Measurements from ENCODE around the gene PANX3. TPM values are rescaled to one million over a fixed set of nuclear protein-coding genes. Genes with fewer than 3 reads are reported as not detected.

The PANX3 gene
- polyA plus RNA-seq, 1 donor: not detected

DNA sequence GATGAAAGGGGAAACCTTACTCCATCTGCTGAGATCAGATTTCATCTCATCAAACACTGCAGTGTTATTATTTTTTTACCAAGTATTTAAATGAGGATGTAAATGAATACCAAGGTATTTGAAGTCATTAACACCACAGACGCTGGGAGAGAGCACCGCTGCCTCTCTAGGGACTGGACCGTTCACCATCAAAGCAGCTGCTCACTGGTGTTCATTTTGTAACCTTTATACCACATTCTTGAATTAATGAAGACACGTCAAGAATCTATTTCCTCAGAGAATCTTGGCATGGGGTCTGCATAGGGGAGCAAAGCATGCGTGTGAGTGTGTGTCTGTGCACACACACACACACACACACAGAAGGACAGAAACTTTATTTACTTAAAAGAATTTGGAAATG is 46.7 kb downstream of the PANX3 start:
- no peak for DNase-seq (ENCODE audit: low read depth)

DNA sequence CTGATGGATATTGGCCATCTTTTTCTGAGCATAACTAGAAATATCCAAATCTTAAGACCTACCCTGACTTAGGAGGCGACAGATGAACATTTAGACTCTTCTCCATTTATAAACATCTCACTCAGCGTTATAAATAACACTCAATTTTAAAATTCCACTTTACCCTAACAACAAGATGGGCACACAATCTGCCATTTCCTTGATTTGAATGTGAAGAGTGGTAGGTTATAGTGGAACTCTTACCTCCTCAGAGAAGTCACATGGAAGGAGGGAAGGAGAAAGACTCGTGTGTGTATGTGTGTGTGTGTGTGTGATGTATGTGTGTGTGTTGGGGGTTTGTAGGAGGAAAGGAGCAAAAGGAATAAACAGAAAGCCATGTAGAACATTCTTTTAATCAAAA is 47.3 kb downstream of the PANX3 start:
- no peak for DNase-seq (ENCODE audit: low read depth)

DNA sequence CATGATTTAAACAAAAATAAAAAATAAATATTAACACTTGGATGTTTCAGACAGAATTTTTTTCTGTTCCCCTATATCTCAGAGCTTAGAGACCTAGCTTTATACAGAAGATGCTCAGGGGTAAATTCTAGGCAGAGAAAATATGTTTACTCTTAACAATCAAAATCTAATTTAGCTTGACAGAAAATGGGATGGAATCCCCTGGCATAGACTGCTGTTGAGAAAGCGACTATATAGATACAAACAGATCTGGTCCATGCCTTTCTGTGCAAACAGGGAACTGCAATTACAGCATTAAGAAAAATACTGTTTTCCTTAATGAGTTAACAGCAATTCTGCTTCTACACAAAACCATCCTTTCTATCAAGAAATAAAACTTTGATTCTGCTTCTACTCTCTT is 47.8 kb downstream of the PANX3 start:
- DNase-seq (ENCODE audit: low read depth): no peak

DNA sequence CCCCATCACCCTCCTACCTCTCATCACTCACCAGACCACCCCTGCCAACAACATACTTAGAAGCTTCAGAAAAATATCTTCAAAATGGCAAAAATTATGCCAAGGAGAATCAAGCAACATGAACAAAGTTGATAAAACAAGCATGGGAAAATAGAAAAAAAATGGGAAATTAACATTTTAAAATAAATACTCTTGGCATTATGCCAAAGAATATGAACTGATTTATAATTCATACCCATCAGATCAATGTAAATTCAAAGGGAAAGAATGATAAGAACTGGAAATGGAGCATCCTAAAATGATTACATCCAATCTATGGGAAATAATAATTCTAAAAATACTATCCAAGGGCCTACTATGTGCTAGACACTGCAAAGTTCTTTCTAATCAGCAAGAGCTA is 50.3 kb downstream of the PANX3 start:
- no peak for DNase-seq (ENCODE audit: low read depth)

DNA sequence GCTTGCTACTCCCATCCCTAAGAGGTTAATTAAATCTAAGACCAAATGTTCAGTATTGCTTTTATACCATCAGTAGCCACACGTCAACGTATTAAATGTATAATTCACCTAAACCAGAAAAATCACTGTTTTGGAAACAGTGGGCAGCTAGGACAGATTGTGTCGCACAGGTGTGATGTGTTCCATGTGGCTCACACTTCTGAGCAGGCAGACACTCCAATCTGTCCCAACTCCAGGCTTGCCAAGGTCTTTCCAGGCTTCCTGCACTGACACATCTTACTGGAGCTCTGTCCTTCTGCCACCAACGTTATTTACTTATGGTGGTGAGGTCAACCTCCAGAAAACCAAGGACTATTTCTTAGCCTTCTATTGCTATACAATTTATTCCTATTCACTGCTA is 50.9 kb downstream of the PANX3 start:
- no peak for DNase-seq (ENCODE audit: low read depth)

DNA sequence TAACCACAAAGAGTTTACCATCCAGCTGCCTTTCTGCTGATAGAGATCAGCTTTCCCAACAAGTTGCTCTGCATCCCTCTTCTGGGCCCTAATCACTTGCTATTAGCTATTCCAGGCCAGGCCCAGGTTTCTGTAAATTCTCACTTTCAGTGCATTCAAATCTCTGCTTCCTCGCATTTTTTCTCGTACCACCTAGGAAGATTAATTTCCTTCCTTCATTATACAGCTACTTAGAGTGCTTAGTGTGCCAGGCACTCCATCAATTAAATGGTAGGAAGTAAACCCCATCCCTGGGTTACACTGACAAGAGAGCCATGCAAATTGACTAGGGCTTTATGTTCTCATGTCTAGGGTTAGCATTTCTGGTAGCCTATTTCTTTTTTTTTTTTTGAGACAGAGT is 52.6 kb downstream of the PANX3 start:
- DNase-seq (ENCODE audit: low read depth): no peak

DNA sequence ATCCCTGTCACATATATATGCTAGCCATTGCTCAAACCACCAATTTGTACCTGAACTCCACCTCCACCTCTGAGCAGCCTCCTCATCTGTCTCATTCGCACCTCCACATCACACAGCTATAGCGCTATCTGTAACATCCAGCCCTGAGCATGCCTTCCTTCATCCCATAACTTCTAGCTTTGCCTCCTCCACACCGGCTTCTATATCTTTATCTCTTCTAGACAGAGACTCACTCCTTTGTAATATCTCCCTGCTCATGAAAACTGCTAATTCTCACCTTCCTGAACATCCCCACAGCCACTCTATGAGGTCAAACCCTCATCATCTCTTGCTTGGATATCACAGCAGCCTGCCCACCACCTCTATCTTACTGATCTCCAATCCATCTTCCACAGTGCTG is 56.4 kb downstream of the PANX3 start:
- DNase-seq (ENCODE audit: low read depth): no peak

DNA sequence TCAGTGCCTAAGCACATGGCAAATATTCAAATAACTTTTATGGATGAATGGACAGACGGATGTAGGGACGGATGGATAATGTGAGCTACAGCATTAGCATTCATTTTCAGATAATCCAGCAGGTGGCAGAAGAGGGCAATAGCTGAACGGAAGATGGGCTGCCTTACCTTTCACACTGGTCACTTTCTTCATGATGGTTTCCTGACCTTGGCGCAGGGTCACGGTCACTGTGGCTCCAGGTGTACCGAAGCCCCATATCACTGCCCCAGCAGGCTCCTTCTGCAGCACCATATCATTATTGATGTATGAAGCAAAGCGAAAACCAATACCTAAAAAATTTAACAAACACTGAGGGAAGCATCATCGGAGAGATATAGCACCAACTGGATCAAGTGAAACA is 58.0 kb downstream of the PANX3 start:
- DNase-seq (ENCODE audit: low read depth): peak; percentile 28

Other genes starting within 250 kb of the PANX3 start
- not detected for gene OR8B2, start 226.9 kb upstream of the PANX3 start, polyA plus RNA-seq (ENCODE audit: insufficient read length)
- gene OR8B3, start 212.4 kb upstream of the PANX3 start, polyA plus RNA-seq (ENCODE audit: insufficient read length): not detected
- gene OR8B4, start 186.6 kb upstream of the PANX3 start, polyA plus RNA-seq (ENCODE audit: insufficient read length): not detected
- not detected for gene OR8B8, start 165.7 kb upstream of the PANX3 start, polyA plus RNA-seq (ENCODE audit: insufficient read length)
- not detected for gene OR8B12, start 67.8 kb upstream of the PANX3 start, polyA plus RNA-seq (ENCODE audit: insufficient read length)
- gene OR8A1, start 41.4 kb upstream of the PANX3 start, polyA plus RNA-seq (ENCODE audit: insufficient read length): 0.25 TPM
- gene TBRG1, start 11.4 kb downstream of the PANX3 start, polyA plus RNA-seq (ENCODE audit: insufficient read length): 23.5 TPM
- gene SIAE, start 62.3 kb downstream of the PANX3 start, polyA plus RNA-seq (ENCODE audit: insufficient read length): 7.4 TPM
- 3.3 TPM for gene SPA17, start 62.5 kb downstream of the PANX3 start, polyA plus RNA-seq (ENCODE audit: insufficient read length)
- 4.7 TPM for gene NRGN, start 128.5 kb downstream of the PANX3 start, polyA plus RNA-seq (ENCODE audit: insufficient read length)
- 1.1 TPM for gene VSIG2, start 140.8 kb downstream of the PANX3 start, polyA plus RNA-seq (ENCODE audit: insufficient read length)
- gene ESAM, start 150.9 kb downstream of the PANX3 start, polyA plus RNA-seq (ENCODE audit: insufficient read length): 46.2 TPM
- 15.3 TPM for gene MSANTD2, start 189.0 kb downstream of the PANX3 start, polyA plus RNA-seq (ENCODE audit: insufficient read length)